ENCODE measurements around the gene APCDD1L.

- TF ChIP-seq POLR2AphosphoS5 (IDR thresholded peaks at IDR 0.05; ENCODE audit: borderline replicate concordance, low read depth, low read length) (no peak), EZH2 (IDR thresholded peaks at IDR 0.05) (no peak)
Observed at GRCh38 chr20:58459058-58459750, 56.0 kb downstream of the APCDD1L start.
